Neural cell (in vitro differentiated cells): ENCODE data around the gene KREMEN1. TPM values are rescaled to one million over a fixed set of nuclear protein-coding genes. Genes with fewer than 3 reads are reported as not detected.

Source experiments
- H2AFZ ChIP-seq: fragments of 200-600, 300-800 bp; sonication (generic), shearing (Covaris generic); 2 replicates; pipeline ENCODE4 v1.6.0; 2014; ENCODE audit warnings: low read depth, mild to moderate bottlenecking, antibody characterized with exemption, low read length, moderate library complexity
- H3F3A ChIP-seq: fragments of 200-600 bp; shearing (Covaris generic); 2 replicates; pipeline ENCODE4 v1.6.1; 2016; ENCODE audit warnings: mild to moderate bottlenecking, moderate library complexity, mixed read lengths, antibody characterized with exemption, low read length; ENCODE audit not compliant: insufficient read depth, poor library complexity, severe bottlenecking
- H3K27ac ChIP-seq: fragments of 200-600, 300-800 bp; sonication (generic), shearing (Covaris generic); 2 replicates; pipeline ENCODE4 v1.5.1; 2014; ENCODE audit warnings: mild to moderate bottlenecking, low read length, moderate library complexity
- H3K27me3 ChIP-seq: fragments of 300-800, 200-600 bp; sonication (generic), shearing (Covaris generic); 2 replicates; pipeline ENCODE4 v1.6.0; 2014; ENCODE audit warnings: mild to moderate bottlenecking, low read depth, low read length, moderate library complexity; ENCODE audit not compliant: insufficient read depth
- H3K36me3 ChIP-seq: fragments of 300-800, 200-600 bp; sonication (generic), shearing (Covaris generic); 2 replicates; pipeline ENCODE4 v1.5.1; 2014; ENCODE audit warnings: mild to moderate bottlenecking, antibody characterized with exemption, low read length, moderate library complexity; ENCODE audit not compliant: insufficient read depth
- H3K4me2 ChIP-seq: fragments of 300-800, 200-600 bp; sonication (generic), shearing (Covaris generic); 2 replicates; pipeline ENCODE4 v1.6.0; 2014; ENCODE audit warnings: mild to moderate bottlenecking, low read length
- H3K4me3 ChIP-seq: fragments of 300-800, 200-600 bp; sonication (generic), shearing (Covaris generic); 2 replicates; pipeline ENCODE4 v1.5.1; 2014; ENCODE audit warnings: mild to moderate bottlenecking, low read length, moderate library complexity
- H3K79me2 ChIP-seq: fragments of 200-600 bp; shearing (Covaris generic); replicated peaks from 2 replicates; pipeline ENCODE4 v1.6.0; 2014; ENCODE audit warnings: mild to moderate bottlenecking, low read length, moderate library complexity; ENCODE audit not compliant: insufficient read depth
- H3K9ac ChIP-seq: fragments of 300-800, 200-600 bp; sonication (generic), shearing (Covaris generic); 2 replicates; pipeline ENCODE4 v1.6.1; 2016; ENCODE audit warnings: mild to moderate bottlenecking, low read length, mixed read lengths
- H3K9me2 ChIP-seq: fragments of 200-600 bp; shearing (Covaris generic); 2 replicates; pipeline ENCODE4 v1.6.1; 2016; ENCODE audit warnings: mild to moderate bottlenecking, low read length, mixed read lengths; ENCODE audit not compliant: insufficient read depth
- H3K9me3 ChIP-seq: fragments of 200-600, 300-800 bp; sonication (generic), shearing (Covaris generic); 2 replicates; pipeline ENCODE4 v1.6.1; 2016; ENCODE audit warnings: mild to moderate bottlenecking, mixed run types, low read length, moderate library complexity, mixed read lengths
- H4K20me1 ChIP-seq: fragments of 200-600 bp; shearing (Covaris generic); 2 replicates; pipeline ENCODE4 v1.6.1; 2016; ENCODE audit warnings: mild to moderate bottlenecking, mixed run types; ENCODE audit not compliant: insufficient read depth
- EP300 ChIP-seq: fragments of 450-650 bp; conservative IDR thresholded peaks from 2 replicates; pipeline ENCODE4 v1.6.1; 2014; ENCODE audit warnings: antibody characterized with exemption, mild to moderate bottlenecking, moderate library complexity; ENCODE audit not compliant: poor library complexity, severe bottlenecking
- EZH2 ChIP-seq: fragments of 200-600, 300-800 bp; shearing (Covaris generic), sonication (generic); IDR thresholded peaks from 2 replicates; pipeline ENCODE4 v1.6.1; 2014; ENCODE audit warnings: antibody characterized with exemption, low read length, borderline replicate concordance, mild to moderate bottlenecking; ENCODE audit not compliant: insufficient read depth, poor library complexity, severe bottlenecking
- MXI1 ChIP-seq: fragments of 450-650 bp; conservative IDR thresholded peaks from 2 replicates; pipeline ENCODE4 v1.6.1; 2014; ENCODE audit warnings: antibody characterized with exemption, mild to moderate bottlenecking; ENCODE audit not compliant: poor library complexity, severe bottlenecking
- POLR2AphosphoS5 ChIP-seq: IDR thresholded peaks from 2 replicates; pipeline ENCODE4 v1.6.1; 2012
- RAD21 ChIP-seq: fragments of 450-650 bp; conservative IDR thresholded peaks from 2 replicates; pipeline ENCODE4 v1.6.1; 2014; ENCODE audit warnings: antibody characterized with exemption, mild to moderate bottlenecking, moderate library complexity
- SMC3 ChIP-seq: fragments of 450-650 bp; conservative IDR thresholded peaks from 2 replicates; pipeline ENCODE4 v1.6.1; 2014; ENCODE audit warnings: antibody characterized with exemption, mild to moderate bottlenecking, moderate library complexity; ENCODE audit not compliant: poor library complexity
- TAF1 ChIP-seq: IDR thresholded peaks from 2 replicates; pipeline ENCODE4 v1.6.1; 2012; ENCODE audit warnings: low read depth
- polyA plus RNA-seq: library from polyadenylated mRNA; depleted of rRNA; stranded (reverse); fragments of >200 nt; gene quantifications from 2 replicates; pipeline ENCODE4 v1.2.3, GENCODE V29; 2014
- TF ChIP-seq, protein P1 (sequence below): fragments of 450-650 bp; IDR thresholded peaks from 2 replicates; pipeline ENCODE4 v1.5.1; 2014; ENCODE audit warnings: antibody characterized with exemption, mild to moderate bottlenecking, moderate library complexity; ENCODE audit not compliant: poor library complexity, severe bottlenecking
- TF ChIP-seq, protein P2 (sequence below): IDR thresholded peaks from 2 replicates; pipeline ENCODE4 v1.6.1; 2012; ENCODE audit warnings: borderline replicate concordance

Gene KREMEN1
- polyA plus RNA-seq, 1 donor from 2014 or later: 3.3 TPM

DNA sequence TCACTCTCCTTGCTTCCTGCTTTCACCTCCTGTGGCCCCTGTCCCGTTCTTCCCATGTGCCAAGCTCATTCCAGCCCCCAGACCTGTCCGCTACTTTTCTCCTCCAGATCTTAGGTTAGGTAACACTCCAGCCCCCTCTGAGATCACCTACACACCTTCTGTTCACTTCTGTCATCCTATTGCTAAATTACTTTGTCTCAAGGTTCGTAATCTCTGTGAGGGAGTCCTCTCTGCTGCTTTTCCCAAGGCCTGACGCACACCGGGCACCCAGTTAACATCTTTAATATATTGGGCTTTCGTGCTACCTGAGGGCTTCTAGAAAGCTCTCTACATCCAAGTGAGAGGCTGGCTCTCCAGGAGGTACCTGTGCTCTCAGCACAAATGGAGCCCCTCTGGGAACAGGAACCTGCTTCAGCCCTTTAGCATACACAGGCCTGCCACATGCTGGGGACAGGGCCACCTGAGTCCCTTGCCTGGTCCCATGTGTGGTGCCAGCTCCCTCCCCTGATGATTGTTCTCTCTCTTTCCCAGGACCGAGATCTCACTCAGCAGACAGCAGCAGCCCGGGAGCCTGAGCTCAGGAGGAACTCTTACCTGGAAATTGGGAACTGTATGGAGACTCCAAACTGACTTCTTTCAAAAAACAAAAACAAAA lies 19.7 kb upstream of the KREMEN1 start:
- Histone ChIP-seq H3K27me3 (no peaks in the 10 kb centered on the region), H3F3A (no peaks in the 10 kb centered on the region), H3K36me3 (no peaks in the 10 kb centered on the region), H3K27ac (no peak overlapping the region), H3K9me3 (no peaks in the 10 kb centered on the region), H3K4me2 (no peak overlapping the region), H3K9me2 (no peaks in the 10 kb centered on the region), H3K79me2 (no peaks in the 10 kb centered on the region), H3K4me3 (no peak overlapping the region), H2AFZ (no peak overlapping the region), H4K20me1 (no peaks in the 10 kb centered on the region), H3K9ac (no peak overlapping the region)
- no peak for TF ChIP-seq EP300
- TF ChIP-seq RAD21: no peak

DNA sequence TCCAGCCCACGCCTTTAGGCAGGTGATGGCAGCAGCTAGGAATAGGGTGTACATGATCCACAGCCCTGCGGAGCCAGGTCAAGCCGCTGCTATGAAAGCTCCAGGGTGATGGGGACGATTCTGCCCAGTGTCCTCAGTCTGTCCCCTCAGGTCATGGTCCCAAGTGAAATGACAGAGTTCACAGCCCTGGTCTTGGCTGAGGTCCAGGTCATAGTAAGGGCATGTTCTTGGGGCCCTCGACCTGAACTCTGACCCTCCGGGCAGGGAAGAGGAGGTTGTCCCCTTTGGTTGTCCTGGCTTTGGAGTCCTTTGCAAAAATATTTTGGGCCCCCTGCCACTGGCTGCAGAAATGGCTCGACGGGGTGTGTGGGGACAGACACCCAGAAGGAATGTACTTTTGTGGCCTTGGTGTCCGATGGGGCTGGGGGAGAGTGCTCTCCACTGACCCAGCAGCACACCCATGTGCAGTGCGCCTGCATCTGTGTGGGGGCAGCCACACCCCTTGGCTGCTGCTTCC lies 18.5 kb upstream of the KREMEN1 start:
- H3K27me3 ChIP-seq: no peaks in the 10 kb centered on the region
- no peaks in the 10 kb centered on the region for H4K20me1 ChIP-seq
- H3K9me2 ChIP-seq: no peaks in the 10 kb centered on the region
- no peak overlapping the region for H3K4me2 ChIP-seq
- TF ChIP-seq RAD21: no peak
- no peak for TF ChIP-seq POLR2AphosphoS5
- no peak for TF ChIP-seq SMC3
- no peak for TF ChIP-seq MXI1
- TF ChIP-seq, protein P1, sequence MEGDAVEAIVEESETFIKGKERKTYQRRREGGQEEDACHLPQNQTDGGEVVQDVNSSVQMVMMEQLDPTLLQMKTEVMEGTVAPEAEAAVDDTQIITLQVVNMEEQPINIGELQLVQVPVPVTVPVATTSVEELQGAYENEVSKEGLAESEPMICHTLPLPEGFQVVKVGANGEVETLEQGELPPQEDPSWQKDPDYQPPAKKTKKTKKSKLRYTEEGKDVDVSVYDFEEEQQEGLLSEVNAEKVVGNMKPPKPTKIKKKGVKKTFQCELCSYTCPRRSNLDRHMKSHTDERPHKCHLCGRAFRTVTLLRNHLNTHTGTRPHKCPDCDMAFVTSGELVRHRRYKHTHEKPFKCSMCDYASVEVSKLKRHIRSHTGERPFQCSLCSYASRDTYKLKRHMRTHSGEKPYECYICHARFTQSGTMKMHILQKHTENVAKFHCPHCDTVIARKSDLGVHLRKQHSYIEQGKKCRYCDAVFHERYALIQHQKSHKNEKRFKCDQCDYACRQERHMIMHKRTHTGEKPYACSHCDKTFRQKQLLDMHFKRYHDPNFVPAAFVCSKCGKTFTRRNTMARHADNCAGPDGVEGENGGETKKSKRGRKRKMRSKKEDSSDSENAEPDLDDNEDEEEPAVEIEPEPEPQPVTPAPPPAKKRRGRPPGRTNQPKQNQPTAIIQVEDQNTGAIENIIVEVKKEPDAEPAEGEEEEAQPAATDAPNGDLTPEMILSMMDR: no peak
- TF ChIP-seq TAF1: no peak
- no peak for TF ChIP-seq EZH2
- TF ChIP-seq, protein P2, sequence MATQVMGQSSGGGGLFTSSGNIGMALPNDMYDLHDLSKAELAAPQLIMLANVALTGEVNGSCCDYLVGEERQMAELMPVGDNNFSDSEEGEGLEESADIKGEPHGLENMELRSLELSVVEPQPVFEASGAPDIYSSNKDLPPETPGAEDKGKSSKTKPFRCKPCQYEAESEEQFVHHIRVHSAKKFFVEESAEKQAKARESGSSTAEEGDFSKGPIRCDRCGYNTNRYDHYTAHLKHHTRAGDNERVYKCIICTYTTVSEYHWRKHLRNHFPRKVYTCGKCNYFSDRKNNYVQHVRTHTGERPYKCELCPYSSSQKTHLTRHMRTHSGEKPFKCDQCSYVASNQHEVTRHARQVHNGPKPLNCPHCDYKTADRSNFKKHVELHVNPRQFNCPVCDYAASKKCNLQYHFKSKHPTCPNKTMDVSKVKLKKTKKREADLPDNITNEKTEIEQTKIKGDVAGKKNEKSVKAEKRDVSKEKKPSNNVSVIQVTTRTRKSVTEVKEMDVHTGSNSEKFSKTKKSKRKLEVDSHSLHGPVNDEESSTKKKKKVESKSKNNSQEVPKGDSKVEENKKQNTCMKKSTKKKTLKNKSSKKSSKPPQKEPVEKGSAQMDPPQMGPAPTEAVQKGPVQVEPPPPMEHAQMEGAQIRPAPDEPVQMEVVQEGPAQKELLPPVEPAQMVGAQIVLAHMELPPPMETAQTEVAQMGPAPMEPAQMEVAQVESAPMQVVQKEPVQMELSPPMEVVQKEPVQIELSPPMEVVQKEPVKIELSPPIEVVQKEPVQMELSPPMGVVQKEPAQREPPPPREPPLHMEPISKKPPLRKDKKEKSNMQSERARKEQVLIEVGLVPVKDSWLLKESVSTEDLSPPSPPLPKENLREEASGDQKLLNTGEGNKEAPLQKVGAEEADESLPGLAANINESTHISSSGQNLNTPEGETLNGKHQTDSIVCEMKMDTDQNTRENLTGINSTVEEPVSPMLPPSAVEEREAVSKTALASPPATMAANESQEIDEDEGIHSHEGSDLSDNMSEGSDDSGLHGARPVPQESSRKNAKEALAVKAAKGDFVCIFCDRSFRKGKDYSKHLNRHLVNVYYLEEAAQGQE: no peak
- TF ChIP-seq EP300: no peak
- H3K4me3 ChIP-seq: no peak overlapping the region
- no peak overlapping the region for H2AFZ ChIP-seq
- no peak overlapping the region for H3K9ac ChIP-seq
- no peaks in the 10 kb centered on the region for H3K36me3 ChIP-seq
- no peaks in the 10 kb centered on the region for H3F3A ChIP-seq
- no peak overlapping the region for H3K27ac ChIP-seq
- H3K79me2 ChIP-seq: no peaks in the 10 kb centered on the region
- H3K9me3 ChIP-seq: no peaks in the 10 kb centered on the region
